IMR-90 (cell line): ENCODE measurements around the gene LY6G5C. TPM values are rescaled to one million over a fixed set of nuclear protein-coding genes. Genes with fewer than 3 reads are reported as not detected.

Experiments
- ATAC-seq: fragments of 200-7000 bp; cut with Tn5 transposase; 2 replicates; pipeline ENCODE4 v1.9.1; 2020; ENCODE audit warnings: low read depth, mild to moderate bottlenecking, moderate library complexity
- BruUV-seq: library from RNA; stranded (reverse); fragments of 400-500 nt; replicated peaks from 2 replicates; lab custom pipeline; 2021; lab: Mats Ljungman, UMichigan
- CTCF ChIA-PET: fragments of 300-600 bp; formaldehyde crosslinking; extraction: SDS; loops from one replicate; lab custom pipeline; 2021; ENCODE audit warnings: antibody characterized with exemption; lab: Yijun Ruan, JAX
- POLR2A ChIA-PET: fragments of 300-600 bp; sonication (Branson Sonifier 250); formaldehyde crosslinking; loops from one replicate; lab custom pipeline; 2022; ENCODE audit warnings: antibody characterized with exemption; ENCODE audit not compliant: unreplicated experiment; lab: Charles Lee
- DNase-seq: peaks from one replicate; pipeline ENCODE4 v3.0.0; 2013
- H2AFZ ChIP-seq: replicated peaks from 2 replicates; pipeline ENCODE3; 2013; ENCODE audit warnings: low read length, mild to moderate bottlenecking; ENCODE audit not compliant: poor library complexity
- H2AK5ac ChIP-seq: 2 replicates; pipeline ENCODE4 v1.6.1; 2013; ENCODE audit warnings: low read depth, low read length, inconsistent platforms
- H2AK9ac ChIP-seq: replicated peaks from 2 replicates; pipeline ENCODE3; 2013; ENCODE audit warnings: mild to moderate bottlenecking, low read depth, low read length, moderate library complexity; ENCODE audit not compliant: poor library complexity
- H2BK120ac ChIP-seq: 2 replicates; pipeline ENCODE4 v1.6.1; 2013; ENCODE audit warnings: low read depth, low read length, inconsistent platforms
- H2BK15ac ChIP-seq: 3 replicates; pipeline ENCODE4 v1.6.1; 2013; ENCODE audit warnings: low read depth, low read length, inconsistent platforms
- H2BK20ac ChIP-seq: 2 replicates; pipeline ENCODE4 v1.6.1; 2013; ENCODE audit warnings: low read depth, mild to moderate bottlenecking, inconsistent platforms, low read length, moderate library complexity
- H2BK5ac ChIP-seq: 2 replicates; pipeline ENCODE4 v1.6.1; 2013; ENCODE audit warnings: mild to moderate bottlenecking, low read depth, low read length, inconsistent platforms; ENCODE audit not compliant: poor library complexity, severe bottlenecking
- H3K14ac ChIP-seq: replicated peaks from 2 replicates; pipeline ENCODE4 v1.6.1; 2013; ENCODE audit warnings: low read depth, low read length, inconsistent platforms
- H3K18ac ChIP-seq: 2 replicates; pipeline ENCODE4 v1.6.1; 2013; ENCODE audit warnings: low read depth, low read length, control low read depth
- H3K23ac ChIP-seq: 2 replicates; pipeline ENCODE4 v1.6.1; 2013; ENCODE audit warnings: low read depth, low read length, inconsistent platforms
- H3K27ac ChIP-seq: 2 replicates; pipeline ENCODE4 v1.5.1; 2013; ENCODE audit warnings: mild to moderate bottlenecking, control low read depth, low read length; ENCODE audit not compliant: insufficient read depth
- H3K27me3 ChIP-seq: 2 replicates; pipeline ENCODE4 v1.6.1; 2013; ENCODE audit warnings: low read length; ENCODE audit not compliant: control insufficient read depth, insufficient read depth
- H3K36me3 ChIP-seq: 2 replicates; pipeline ENCODE4 v1.6.1; 2013; ENCODE audit warnings: low read length, mixed read lengths; ENCODE audit not compliant: control insufficient read depth, insufficient read depth
- H3K4ac ChIP-seq: 2 replicates; pipeline ENCODE4 v1.6.1; 2013; ENCODE audit warnings: low read depth, low read length, inconsistent platforms
- H3K4me1 ChIP-seq: 2 replicates; pipeline ENCODE4 v1.6.1; 2013; ENCODE audit warnings: low read length, mixed read lengths; ENCODE audit not compliant: control insufficient read depth, insufficient read depth
- H3K4me2 ChIP-seq: 2 replicates; pipeline ENCODE4 v1.6.1; 2013; ENCODE audit warnings: low read depth, mild to moderate bottlenecking, control low read depth, low read length, moderate library complexity
- H3K4me3 ChIP-seq: 2 replicates; pipeline ENCODE4 v1.5.1; 2013; ENCODE audit warnings: low read depth, mild to moderate bottlenecking, control low read depth, low read length, moderate library complexity; ENCODE audit not compliant: insufficient read depth
- H3K56ac ChIP-seq: 2 replicates; pipeline ENCODE4 v1.6.1; 2013; ENCODE audit warnings: low read length, inconsistent platforms; ENCODE audit not compliant: insufficient read depth; ENCODE audit errors: extremely low read depth
- H3K79me1 ChIP-seq, 2 experiments: 2 replicates each; pipeline ENCODE4 v1.6.1; 2013; ENCODE audit warnings: low read length in 2 of 2, inconsistent platforms in 1 of 2, low read depth in 1 of 2
- H3K9ac ChIP-seq: 2 replicates; pipeline ENCODE4 v1.6.1; 2013; ENCODE audit warnings: low read depth, low read length, control low read depth
- H3K9me1 ChIP-seq: 2 replicates; pipeline ENCODE4 v1.6.1; 2013; ENCODE audit warnings: low read length, inconsistent platforms; ENCODE audit not compliant: insufficient read depth
- H3K9me3 ChIP-seq: 2 replicates; pipeline ENCODE4 v1.6.1; 2013; ENCODE audit warnings: low read length; ENCODE audit not compliant: control insufficient read depth, insufficient read depth
- H4K20me1 ChIP-seq: 2 replicates; pipeline ENCODE4 v1.6.1; 2013; ENCODE audit warnings: low read length, inconsistent platforms; ENCODE audit not compliant: insufficient read depth
- H4K5ac ChIP-seq: 2 replicates; pipeline ENCODE4 v1.6.1; 2013; ENCODE audit warnings: mild to moderate bottlenecking, low read depth, low read length, control low read depth
- H4K8ac ChIP-seq, 2 experiments: 2 replicates each; pipeline ENCODE4 v1.6.1; 2013; ENCODE audit warnings: low read depth in 2 of 2, low read length in 2 of 2, control low read depth in 1 of 2, inconsistent platforms in 1 of 2
- H4K91ac ChIP-seq: 2 replicates; pipeline ENCODE4 v1.6.1; 2013; ENCODE audit warnings: low read depth, low read length, inconsistent platforms; ENCODE audit not compliant: insufficient read depth
- BHLHE40 ChIP-seq: fragments of 150-350 bp; IDR thresholded peaks from 2 replicates; pipeline ENCODE4 v1.6.1; 2016; ENCODE audit warnings: mild to moderate bottlenecking, low read depth, low read length
- CTCF ChIP-seq: conservative IDR thresholded peaks from 2 replicates; pipeline ENCODE4 v1.5.1; 2012; ENCODE audit warnings: mild to moderate bottlenecking, low read depth, low read length, improper control_type of control experiment
- ELK1 ChIP-seq: fragments of 150-350 bp; IDR thresholded peaks from 2 replicates; pipeline ENCODE4 v1.6.1; 2016; ENCODE audit warnings: low read depth, mild to moderate bottlenecking, low read length, moderate library complexity, borderline replicate concordance
- FOS ChIP-seq: fragments of 150-350 bp; IDR thresholded peaks from 2 replicates; pipeline ENCODE4 v1.6.1; 2016; ENCODE audit warnings: low read depth, low read length
- MAFK ChIP-seq: IDR thresholded peaks from 2 replicates; pipeline ENCODE4 v1.6.1; 2012; ENCODE audit warnings: low read depth, low read length, improper control_type of control experiment
- MAZ ChIP-seq: IDR thresholded peaks from 2 replicates; pipeline ENCODE4 v1.6.1; 2012; ENCODE audit warnings: low read depth, mild to moderate bottlenecking, low read length, improper control_type of control experiment, moderate library complexity, borderline replicate concordance
- POLR2A ChIP-seq: IDR thresholded peaks from 2 replicates; pipeline ENCODE4 v1.6.1; 2012; ENCODE audit warnings: mild to moderate bottlenecking, low read depth, low read length
- RAD21 ChIP-seq: IDR thresholded peaks from 2 replicates; pipeline ENCODE4 v1.6.1; 2012; ENCODE audit warnings: low read length, improper control_type of control experiment
- RFX5 ChIP-seq: IDR thresholded peaks from 2 replicates; pipeline ENCODE4 v1.8.0; 2012; ENCODE audit warnings: low read depth, mild to moderate bottlenecking, low read length, moderate library complexity
- WGBS, 2 experiments: methylation state at CpG; one replicate each; pipeline versions ENCODE4 v1.1.5 to v1.1.7; 2013; ENCODE audit warnings: missing lambda C conversion rate in 2 of 2; ENCODE audit not compliant: insufficient read length in 1 of 2; ENCODE audit errors: extremely low coverage in 2 of 2; 5-methylcytosine and 5-hydroxymethylcytosine counted together
- dilution Hi-C: fragments of 300-500 bp; cut with HindIII; formaldehyde crosslinking; loops from one replicate; pipeline ENCODE4 v1.14.3; 2018; ENCODE audit warnings: low sequenced_read_pairs; ENCODE audit not compliant: unreplicated experiment
- in situ Hi-C: fragments of 300-500 bp; cut with MboI; formaldehyde crosslinking; loops from 3 replicates; pipeline ENCODE4 v1.14.3; 2019; ENCODE audit warnings: low sequenced_read_pairs, inconsistent platforms, mixed read lengths
- intact Hi-C: fragments of 100-400 bp; cut with micrococcal nuclease; formaldehyde crosslinking; loops from 2 replicates; pipeline ENCODE4 v1.10.0; 2022
- polyA plus RNA-seq, 3 experiments: library from polyadenylated mRNA; depleted of rRNA; stranded (reverse); fragments of >200 nt; gene quantifications; 2 replicates each; pipeline ENCODE4 v1.2.3, GENCODE V29; 2012; ENCODE audit warnings: low replicate concordance in 1 of 3
- total RNA-seq: library from RNA; depleted of rRNA; stranded (reverse); fragments of >200 nt; gene quantifications from 2 replicates; pipeline ENCODE4 v1.2.3, GENCODE V29; 2012
- TF ChIP-seq, protein P1 (sequence below): fragments of 150-350 bp; IDR thresholded peaks from 2 replicates; pipeline ENCODE4 v1.6.1; 2017; ENCODE audit warnings: mild to moderate bottlenecking, antibody characterized with exemption, low read length, low read depth

The LY6G5C gene
- total and polyA plus RNA-seq, 2 of the 4 experiments (the other 2 are of a cell fraction): 0.18 to 2.0 TPM

DNA sequence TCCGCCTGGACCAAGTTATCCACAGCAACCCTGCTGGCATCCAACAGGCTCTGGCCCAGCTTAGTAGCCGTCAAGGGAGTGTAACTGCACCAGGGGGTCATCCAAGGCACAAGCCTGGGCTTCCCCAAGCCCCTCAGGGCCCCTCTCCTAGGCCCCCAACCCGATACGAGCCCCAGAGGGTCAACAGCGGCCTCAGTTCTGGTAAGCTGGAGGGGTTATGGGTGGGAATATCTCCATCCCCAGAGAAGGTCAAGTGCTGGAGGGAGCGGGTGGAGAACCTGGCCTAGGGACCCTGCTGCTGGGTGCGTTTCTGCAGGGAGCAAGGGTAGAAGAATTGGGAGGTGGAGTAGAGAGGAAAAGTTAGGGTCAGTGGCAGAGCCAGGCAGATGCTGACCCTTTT is 47.4 kb downstream of the LY6G5C start:
- H3K14ac ChIP-seq: no peak overlapping the region
- peaks cover 87% of the 10 kb centered on the region for H3K36me3 ChIP-seq
- no peak overlapping the region for H3K27ac ChIP-seq
- H4K5ac ChIP-seq: no peak overlapping the region
- no TSS peak for BruUV-seq
- dilution Hi-C loops (no loop called here), intact Hi-C loops (no loop called here), in situ Hi-C loops (no loop called here)
- no peak overlapping the region for H2AK5ac ChIP-seq
- no peak overlapping the region for H4K91ac ChIP-seq
- H3K4me1 ChIP-seq: no peaks in the 10 kb centered on the region
- no peaks in the 10 kb centered on the region for H3K9me1 ChIP-seq
- H3K18ac ChIP-seq: no peak overlapping the region
- H3K4me2 ChIP-seq: no peak overlapping the region
- WGBS, 2 experiments: no CpG with 5 or more reads among the region's 7 CpGs
- H3K56ac ChIP-seq: no peak overlapping the region
- no peak for TF ChIP-seq MAZ
- TF ChIP-seq ELK1: no peak
- no peak for TF ChIP-seq POLR2A
- TF ChIP-seq RAD21: no peak
- no peak for TF ChIP-seq CTCF
- TF ChIP-seq, protein P1, sequence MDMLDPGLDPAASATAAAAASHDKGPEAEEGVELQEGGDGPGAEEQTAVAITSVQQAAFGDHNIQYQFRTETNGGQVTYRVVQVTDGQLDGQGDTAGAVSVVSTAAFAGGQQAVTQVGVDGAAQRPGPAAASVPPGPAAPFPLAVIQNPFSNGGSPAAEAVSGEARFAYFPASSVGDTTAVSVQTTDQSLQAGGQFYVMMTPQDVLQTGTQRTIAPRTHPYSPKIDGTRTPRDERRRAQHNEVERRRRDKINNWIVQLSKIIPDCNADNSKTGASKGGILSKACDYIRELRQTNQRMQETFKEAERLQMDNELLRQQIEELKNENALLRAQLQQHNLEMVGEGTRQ: no peak
- no peak for TF ChIP-seq BHLHE40
- no peak for TF ChIP-seq FOS
- no peak for TF ChIP-seq MAFK
- no peak for TF ChIP-seq RFX5
- H3K23ac ChIP-seq: no peak overlapping the region
- ChIA-PET CTCF (no interaction called here), POLR2A (no interaction called here)
- no peak overlapping the region for H3K9ac ChIP-seq
- no peak for ATAC-seq
- H3K27me3 ChIP-seq: no peaks in the 10 kb centered on the region
- H2AFZ ChIP-seq: no peak overlapping the region
- no peak overlapping the region for H4K8ac ChIP-seq
- H2BK5ac ChIP-seq: peak overlapping the region; percentile 41
- peaks cover 31 to 46% of the 10 kb centered on the region in 2 experiments for H3K79me1 ChIP-seq
- no peak overlapping the region for H3K4me3 ChIP-seq
- peaks cover 24% of the 10 kb centered on the region for H4K20me1 ChIP-seq
- no peak overlapping the region for H2AK9ac ChIP-seq
- H2BK20ac ChIP-seq: no peak overlapping the region
- no peak overlapping the region for H3K4ac ChIP-seq
- no peaks in the 10 kb centered on the region for H3K9me3 ChIP-seq
- no peak overlapping the region for H2BK120ac ChIP-seq
- no peak overlapping the region for H2BK15ac ChIP-seq
- no peak for DNase-seq
